Right lobe of liver (tissue), 6 donors: Measurements from ENCODE around the gene KIAA2012. TPM values are rescaled to one million over a fixed set of nuclear protein-coding genes. Genes with fewer than 3 reads are reported as not detected.

ENCODE experiments used
- ATAC-seq, 4 donors: fragments of 200-7000 bp; cut with Tn5 transposase; one replicate each; pipeline ENCODE4 v1.9.1; 2020; ENCODE audit warnings: mild to moderate bottlenecking in 4 of 4, moderate library complexity in 4 of 4
- DNase-seq, 3 donors: peaks; one replicate each; pipeline ENCODE4 v3.0.0-alpha.2; 2020
- H3K27ac ChIP-seq, 3 donors: fragments of 200-600 bp; one replicate each; pipeline ENCODE4 v1.8.0; 2022
- H3K27me3 ChIP-seq, 2 donors: fragments of 200-600 bp; one replicate each; pipeline ENCODE4 v1.8.0; 2022
- H3K36me3 ChIP-seq, 4 donors: fragments of 200-600 bp; sonication (generic) in 1 of 4; one replicate each; pipeline versions ENCODE4 v1.5.1 to v1.8.0; 2017 to 2022; ENCODE audit warnings: control low read depth in 1 of 4
- H3K4me1 ChIP-seq, 4 donors: fragments of 200-600 bp; sonication (generic) in 1 of 4; one replicate each; pipeline versions ENCODE4 v1.5.1 to v1.8.0; 2017 to 2022; ENCODE audit warnings: control low read depth in 1 of 4
- H3K4me3 ChIP-seq, 3 donors: fragments of 200-600 bp; one replicate each; pipeline ENCODE4 v1.8.0; 2022
- H3K9me3 ChIP-seq, 4 donors: fragments of 200-600 bp; sonication (generic) in 1 of 4; one replicate each; pipeline versions ENCODE4 v1.5.1 to v1.8.0; 2017 to 2022; ENCODE audit warnings: control low read depth in 1 of 4
- POLR2A ChIP-seq: fragments of 450-650 bp; IDR thresholded peaks from one replicate; pipeline ENCODE4 v1.6.1; 2017; ENCODE audit warnings: antibody characterized with exemption, mild to moderate bottlenecking
- WGBS: methylation state at CpG from one replicate; pipeline ENCODE4 v1.1.6; 2018; ENCODE audit warnings: low coverage, low lambda C conversion rate; ENCODE audit not compliant: insufficient coverage; ENCODE audit errors: missing lambda C conversion rate; 5-methylcytosine and 5-hydroxymethylcytosine counted together
- intact Hi-C, 2 donors: fragments of 100-400 bp; cut with DNase I; formaldehyde crosslinking; loops; one replicate each; pipeline versions ENCODE4 v1.11.2 to v1.14.1; 2022
- total RNA-seq, 6 experiments: library from RNA; depleted of rRNA in 2 of 6; stranded (reverse); fragments of >200 nt in 2 of 6; fragmentation: NEBNext Ultra II Directional in 3 of 6; extraction: Animal tissue kit (Norgen Biotek cat#: 25700) in 3 of 6; gene quantifications; one replicate each; pipeline versions ENCODE4 v1.1.0 to v1.2.4, GENCODE V29; 2016 to 2023
- TF ChIP-seq, protein P1 (sequence below), 4 donors: fragments of 200-600 bp in 3 of 4; fragments of 450-650 bp in 1 of 4; IDR thresholded peaks; one replicate each; pipeline versions ENCODE4 v1.5.1 to v1.8.0; 2016 to 2022; ENCODE audit warnings: antibody characterized with exemption in 4 of 4, mild to moderate bottlenecking in 2 of 4
- donor health status: DM: no; HTN: yes; CAD: no.
- donor health status: DM: no; HTN: no; CAD: no.
- donor health status: DM: no; HTN: no; CAD: no.
- donor health status: DM: no; HTN: yes; CAD: no.
- donor health status: DM: no; HTN: yes; CAD: no.

The KIAA2012 gene
- total RNA-seq, 6 experiments from 2014 or later = 0.11 to 0.56 (median 0.43) TPM

DNA sequence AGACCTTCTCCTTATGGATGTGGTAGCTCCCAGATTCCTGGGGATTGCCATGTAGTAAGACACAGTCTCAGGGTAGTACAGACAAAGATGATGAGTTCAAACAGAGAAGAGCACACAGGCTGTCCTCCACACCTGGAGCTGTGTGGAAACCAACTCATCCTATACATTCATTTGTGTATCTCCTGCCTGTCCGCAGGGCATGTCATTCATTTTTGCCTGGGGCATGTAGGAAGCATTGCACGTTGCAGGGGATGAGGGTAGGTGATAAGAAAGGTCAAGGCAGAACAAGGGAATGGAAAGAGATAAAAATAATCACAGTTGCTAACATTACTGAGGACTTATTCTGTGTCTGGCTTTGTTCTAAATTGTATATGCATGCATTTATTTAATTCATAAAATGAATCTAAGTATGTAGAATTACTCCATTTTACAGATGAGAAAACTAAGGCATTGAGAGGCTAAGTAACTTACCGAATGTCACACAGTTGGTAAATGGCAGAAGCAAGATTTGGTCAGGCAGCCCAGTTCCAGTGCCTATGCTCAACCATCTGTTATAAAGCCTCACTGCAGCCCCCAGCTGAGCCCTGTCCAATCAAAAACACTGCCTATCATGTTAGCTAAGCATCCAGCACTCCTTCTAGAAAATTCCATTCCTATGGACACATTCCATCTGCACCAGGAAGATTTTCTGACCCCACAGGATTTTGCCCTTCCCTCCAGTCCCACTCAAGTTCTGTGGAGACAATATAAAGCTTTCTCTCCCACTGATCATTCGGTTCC lies 84.3 kb downstream of the KIAA2012 start:
- Histone ChIP-seq H3K27ac (no peak overlapping the region), H3K27me3 (no peaks in the 10 kb centered on the region), H3K36me3 (no peaks in the 10 kb centered on the region), H3K9me3 (no peaks in the 10 kb centered on the region), H3K4me1 (no peaks in the 10 kb centered on the region), H3K4me3 (no peak overlapping the region)
- ATAC-seq = no peak
- intact Hi-C loops = no loop called here
- TF ChIP-seq, protein P1, sequence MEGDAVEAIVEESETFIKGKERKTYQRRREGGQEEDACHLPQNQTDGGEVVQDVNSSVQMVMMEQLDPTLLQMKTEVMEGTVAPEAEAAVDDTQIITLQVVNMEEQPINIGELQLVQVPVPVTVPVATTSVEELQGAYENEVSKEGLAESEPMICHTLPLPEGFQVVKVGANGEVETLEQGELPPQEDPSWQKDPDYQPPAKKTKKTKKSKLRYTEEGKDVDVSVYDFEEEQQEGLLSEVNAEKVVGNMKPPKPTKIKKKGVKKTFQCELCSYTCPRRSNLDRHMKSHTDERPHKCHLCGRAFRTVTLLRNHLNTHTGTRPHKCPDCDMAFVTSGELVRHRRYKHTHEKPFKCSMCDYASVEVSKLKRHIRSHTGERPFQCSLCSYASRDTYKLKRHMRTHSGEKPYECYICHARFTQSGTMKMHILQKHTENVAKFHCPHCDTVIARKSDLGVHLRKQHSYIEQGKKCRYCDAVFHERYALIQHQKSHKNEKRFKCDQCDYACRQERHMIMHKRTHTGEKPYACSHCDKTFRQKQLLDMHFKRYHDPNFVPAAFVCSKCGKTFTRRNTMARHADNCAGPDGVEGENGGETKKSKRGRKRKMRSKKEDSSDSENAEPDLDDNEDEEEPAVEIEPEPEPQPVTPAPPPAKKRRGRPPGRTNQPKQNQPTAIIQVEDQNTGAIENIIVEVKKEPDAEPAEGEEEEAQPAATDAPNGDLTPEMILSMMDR (IDR thresholded peaks at IDR 0.05) = no peak
- TF ChIP-seq POLR2A = no peak
- DNase-seq = no peak
- WGBS = 58% methylated on average over 4 of the region's 4 CpGs

DNA sequence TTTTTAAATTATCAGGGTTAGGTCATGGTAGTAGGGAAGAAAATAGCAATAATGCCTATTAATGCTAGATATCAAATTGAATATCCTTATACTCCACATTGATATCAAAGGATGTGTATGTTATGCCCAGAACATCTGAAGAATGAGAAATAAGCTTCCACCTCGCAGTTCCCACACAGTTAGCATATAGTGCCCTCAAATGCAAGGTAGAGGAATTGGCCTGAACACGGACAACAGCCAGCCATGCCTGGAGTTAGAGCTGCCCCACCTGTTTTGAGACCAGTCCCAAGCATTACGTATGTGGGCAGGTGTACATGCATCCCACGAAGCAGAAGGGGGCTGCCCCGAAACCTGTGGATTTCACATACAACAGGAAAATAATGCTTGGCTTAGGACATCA lies 85.7 kb downstream of the KIAA2012 start:
- Histone ChIP-seq H3K27me3 (no peaks in the 10 kb centered on the region), H3K36me3 (no peaks in the 10 kb centered on the region), H3K27ac (no peak overlapping the region), H3K4me1 (no peaks in the 10 kb centered on the region), H3K9me3 (no peaks in the 10 kb centered on the region), H3K4me3 (no peak overlapping the region)
- intact Hi-C loops = no loop called here
- DNase-seq (no peak), ATAC-seq (no peak)
- 61% methylated on average over 4 of the region's 5 CpGs for WGBS
- TF ChIP-seq POLR2A = no peak
- TF ChIP-seq, protein P1 (IDR thresholded peaks at IDR 0.05) = no peak

DNA sequence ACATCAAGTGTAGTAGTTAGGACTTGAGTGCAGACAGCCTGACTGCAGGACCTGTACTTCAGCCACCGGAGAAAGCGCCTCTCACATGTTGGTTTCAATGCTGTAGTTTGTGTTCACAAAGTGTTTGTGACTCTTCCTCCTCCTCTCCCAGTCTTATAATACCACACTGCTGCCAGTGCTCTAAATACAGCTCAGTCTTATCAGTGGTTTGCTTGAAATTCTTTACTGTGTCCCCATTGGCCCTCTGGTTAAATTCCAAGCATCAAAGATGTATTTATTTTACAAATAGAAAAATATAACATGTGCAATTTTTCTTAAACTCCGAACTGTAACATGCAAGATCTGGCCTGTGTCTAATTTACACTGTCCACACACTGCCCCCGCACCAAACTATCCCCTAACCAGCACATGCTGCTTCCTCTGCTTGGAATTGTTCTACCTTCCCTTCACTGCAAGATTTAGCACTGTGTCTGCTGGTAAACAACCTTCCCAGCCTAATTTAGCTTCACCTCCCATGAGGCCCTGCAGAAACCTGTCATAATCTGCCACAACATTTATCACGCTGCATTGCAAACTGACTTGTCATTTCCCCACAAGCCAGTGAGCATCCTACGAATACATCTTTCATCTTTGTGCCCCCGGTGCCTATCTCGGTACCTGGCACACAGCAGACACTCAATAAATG lies 88.2 kb downstream of the KIAA2012 start:
- intact Hi-C loops = no loop called here
- H3K4me1 ChIP-seq = no peaks in the 10 kb centered on the region
- no peaks in the 10 kb centered on the region for H3K27me3 ChIP-seq
- WGBS = 46% methylated on average over 7 of the region's 8 CpGs
- DNase-seq (no peak), ATAC-seq (no peak)
- H3K4me3 ChIP-seq = no peak overlapping the region
- H3K27ac ChIP-seq = no peak overlapping the region
- H3K9me3 ChIP-seq = no peaks in the 10 kb centered on the region
- H3K36me3 ChIP-seq = no peaks in the 10 kb centered on the region
- TF ChIP-seq, protein P1 (IDR thresholded peaks at IDR 0.05) = no peak
- no peak for TF ChIP-seq POLR2A

DNA sequence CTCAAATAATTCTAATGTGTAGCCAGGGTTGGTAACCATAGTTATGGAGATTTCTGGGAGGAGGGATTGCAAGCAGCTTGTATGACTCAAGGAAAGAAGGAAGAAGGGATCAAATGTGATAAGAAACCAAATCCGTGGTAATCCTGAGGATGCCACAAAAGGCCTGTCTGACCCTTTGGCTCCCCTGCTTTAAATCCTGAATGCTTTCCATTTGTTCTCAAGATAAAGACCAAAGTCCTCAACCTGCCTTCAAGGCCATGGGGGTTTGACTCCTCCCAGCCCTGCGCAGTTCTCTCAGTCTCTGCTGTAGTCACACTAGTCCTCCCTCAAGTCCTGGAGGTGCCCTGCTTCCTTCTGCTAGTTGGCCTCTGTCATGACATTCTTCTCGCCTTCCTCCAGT lies 91.4 kb downstream of the KIAA2012 start:
- intact Hi-C loops = no loop called here
- DNase-seq (no peak), ATAC-seq (no peak)
- WGBS = 52% methylated on average over 2 of the region's 3 CpGs
- no peak overlapping the region for H3K27ac ChIP-seq
- H3K36me3 ChIP-seq = no peaks in the 10 kb centered on the region
- H3K27me3 ChIP-seq = no peaks in the 10 kb centered on the region
- H3K4me1 ChIP-seq = no peaks in the 10 kb centered on the region
- no peak overlapping the region for H3K4me3 ChIP-seq
- TF ChIP-seq, protein P1 (IDR thresholded peaks at IDR 0.05) = no peak
- TF ChIP-seq POLR2A = no peak
- no peaks in the 10 kb centered on the region for H3K9me3 ChIP-seq
